HEK293 (cell line): ENCODE data around the gene CDK12.

Source experiments
- PATZ1 ChIP-seq: fragments of 450-650 bp; formaldehyde crosslinking; IDR thresholded peaks from 2 replicates; pipeline ENCODE4 v1.5.1; 2016; ENCODE audit warnings: missing biosample characterization, missing genetic modification characterization
- PRDM10 ChIP-seq: fragments of 450-650 bp; formaldehyde crosslinking; IDR thresholded peaks from 2 replicates; pipeline ENCODE4 v1.5.1; 2016; ENCODE audit warnings: missing biosample characterization, missing genetic modification characterization
- PRDM6 ChIP-seq: fragments of 450-650 bp; formaldehyde crosslinking; IDR thresholded peaks from 2 replicates; pipeline ENCODE4 v1.5.1; 2017; ENCODE audit warnings: missing biosample characterization, missing genetic modification characterization
- SETDB1 ChIP-seq: IDR thresholded peaks from one replicate; pipeline ENCODE4 v1.6.1; 2017; ENCODE audit warnings: mild to moderate bottlenecking, low read length, moderate library complexity, mixed read lengths; ENCODE audit not compliant: insufficient read length
- ZBTB7A ChIP-seq: fragments of 450-650 bp; formaldehyde crosslinking; IDR thresholded peaks from 2 replicates; pipeline ENCODE4 v1.5.1; 2016; ENCODE audit warnings: low read depth, missing biosample characterization, missing genetic modification characterization
- ZNF2 ChIP-seq: fragments of 450-650 bp; formaldehyde crosslinking; IDR thresholded peaks from 2 replicates; pipeline ENCODE4 v1.5.1; 2016; ENCODE audit warnings: missing biosample characterization, missing genetic modification characterization
- ZNF548 ChIP-seq: fragments of 450-650 bp; formaldehyde crosslinking; IDR thresholded peaks from 2 replicates; pipeline ENCODE4 v1.5.1; 2016; ENCODE audit warnings: missing biosample characterization, missing genetic modification characterization
- ZNF692 ChIP-seq: fragments of 450-650 bp; formaldehyde crosslinking; IDR thresholded peaks from 2 replicates; pipeline ENCODE4 v1.5.1; 2016; ENCODE audit warnings: missing biosample characterization, missing genetic modification characterization

- TF ChIP-seq ZNF692 (tag by site-specific recombination), result no peak
- no peak for TF ChIP-seq ZNF548 (tag by site-specific recombination)
- no peak for TF ChIP-seq PRDM6 (tag by site-specific recombination)
- no peak for TF ChIP-seq ZNF2 (tag by site-specific recombination)
- TF ChIP-seq ZBTB7A (tag by site-specific recombination), result no peak
- no peak for TF ChIP-seq SETDB1
- no peak for TF ChIP-seq PRDM10
- no peak for TF ChIP-seq PATZ1 (tag by site-specific recombination)
Measured at GRCh38 chr17:39487946-39488345, 26.7 kb downstream of the CDK12 start.
